GDM1 (cell line): Measurements from ENCODE around the gene HOXB5.

Source experiments
- DNase-seq: peaks from one replicate; lab custom pipeline; 2025; lab: John Stamatoyannopoulos, UW

The HOXB5 gene

DNA sequence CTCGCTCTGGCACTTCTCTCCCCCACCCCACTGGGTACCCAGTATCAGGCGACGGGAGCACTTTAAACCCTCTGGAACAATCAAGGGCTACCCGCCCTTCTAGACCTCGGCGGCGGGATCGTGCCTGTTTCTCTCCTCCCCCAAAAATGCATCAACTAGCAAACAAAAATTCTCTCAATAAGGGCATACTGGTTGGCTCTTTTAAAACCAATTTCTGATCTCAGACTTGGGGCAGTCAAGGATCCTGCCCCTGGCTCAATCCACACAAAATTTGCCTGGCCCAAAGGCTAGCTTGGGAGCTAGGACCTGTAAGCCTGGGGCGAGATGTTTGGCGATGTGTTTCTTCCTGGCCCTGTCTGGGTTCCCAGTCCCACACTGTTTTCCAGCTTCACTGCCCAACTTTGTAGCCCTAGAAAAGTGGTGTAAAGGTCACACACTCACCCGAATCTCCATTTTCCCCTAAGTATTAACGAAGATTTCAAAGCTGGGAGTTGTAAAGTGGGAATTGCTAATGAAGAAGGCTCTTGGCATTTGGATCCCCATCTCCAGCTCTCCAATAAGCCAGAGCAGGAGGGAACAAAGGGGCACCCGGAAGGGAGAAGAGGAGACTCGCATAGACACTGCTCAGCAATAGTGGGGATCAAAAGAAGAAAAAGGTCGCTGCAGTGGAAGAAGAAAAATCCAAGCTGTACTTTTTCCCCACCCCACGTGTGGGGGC lies 34.3 kb downstream of the HOXB5 start:
- no peak for DNase-seq

DNA sequence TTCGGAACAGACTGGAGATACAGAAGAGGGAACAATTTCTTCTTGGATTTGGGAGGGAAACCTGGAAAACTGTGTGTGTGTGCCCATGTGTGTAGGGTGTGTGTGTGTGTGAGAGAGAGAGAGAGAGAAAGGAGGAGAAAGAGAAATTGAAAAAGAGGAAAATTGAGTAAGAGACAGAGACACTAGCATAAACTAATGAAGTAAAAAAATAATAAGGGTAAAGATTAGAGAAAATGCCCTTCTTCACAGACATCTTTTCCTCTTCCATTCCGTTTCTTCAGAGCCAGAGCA lies 34.8 kb downstream of the HOXB5 start:
- no peak for DNase-seq

DNA sequence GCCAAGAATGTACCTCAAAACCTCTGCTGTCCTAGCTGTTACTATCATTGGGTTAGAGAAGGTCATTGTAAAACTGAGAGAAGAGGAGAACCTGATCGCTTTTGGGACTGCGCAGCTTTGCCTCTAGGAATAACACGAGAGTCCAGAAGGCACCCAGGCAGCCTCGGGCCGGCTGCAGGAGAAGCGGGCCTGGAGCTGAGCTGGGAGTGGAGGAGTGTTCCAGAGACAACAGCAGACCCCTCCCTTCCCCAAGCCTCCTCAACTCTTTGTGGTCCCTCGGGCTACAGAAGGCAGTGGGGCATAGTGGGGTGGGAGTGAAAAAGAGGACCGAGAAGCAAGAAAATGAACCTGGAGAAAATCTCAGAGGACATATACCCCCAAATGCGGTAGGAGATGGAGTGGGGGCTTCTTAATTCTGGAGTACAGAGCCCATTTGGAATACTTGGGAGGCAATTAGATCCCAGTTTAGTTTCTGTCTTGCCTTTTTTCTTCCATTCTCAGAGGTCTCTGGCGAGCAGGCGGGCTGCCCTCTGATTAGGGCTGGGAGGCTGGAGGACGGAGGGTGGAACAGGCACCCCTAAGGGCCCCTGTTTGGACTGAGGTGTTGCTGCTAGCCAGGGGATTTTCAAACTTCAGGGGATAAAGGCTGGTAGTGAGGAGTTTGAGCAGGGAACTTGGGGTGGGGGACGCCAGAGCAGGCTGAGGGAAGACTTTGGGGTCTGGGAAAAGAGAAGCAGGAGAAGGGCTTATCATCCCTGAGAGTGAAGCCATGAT lies 35.3 kb downstream of the HOXB5 start:
- no peak for DNase-seq

DNA sequence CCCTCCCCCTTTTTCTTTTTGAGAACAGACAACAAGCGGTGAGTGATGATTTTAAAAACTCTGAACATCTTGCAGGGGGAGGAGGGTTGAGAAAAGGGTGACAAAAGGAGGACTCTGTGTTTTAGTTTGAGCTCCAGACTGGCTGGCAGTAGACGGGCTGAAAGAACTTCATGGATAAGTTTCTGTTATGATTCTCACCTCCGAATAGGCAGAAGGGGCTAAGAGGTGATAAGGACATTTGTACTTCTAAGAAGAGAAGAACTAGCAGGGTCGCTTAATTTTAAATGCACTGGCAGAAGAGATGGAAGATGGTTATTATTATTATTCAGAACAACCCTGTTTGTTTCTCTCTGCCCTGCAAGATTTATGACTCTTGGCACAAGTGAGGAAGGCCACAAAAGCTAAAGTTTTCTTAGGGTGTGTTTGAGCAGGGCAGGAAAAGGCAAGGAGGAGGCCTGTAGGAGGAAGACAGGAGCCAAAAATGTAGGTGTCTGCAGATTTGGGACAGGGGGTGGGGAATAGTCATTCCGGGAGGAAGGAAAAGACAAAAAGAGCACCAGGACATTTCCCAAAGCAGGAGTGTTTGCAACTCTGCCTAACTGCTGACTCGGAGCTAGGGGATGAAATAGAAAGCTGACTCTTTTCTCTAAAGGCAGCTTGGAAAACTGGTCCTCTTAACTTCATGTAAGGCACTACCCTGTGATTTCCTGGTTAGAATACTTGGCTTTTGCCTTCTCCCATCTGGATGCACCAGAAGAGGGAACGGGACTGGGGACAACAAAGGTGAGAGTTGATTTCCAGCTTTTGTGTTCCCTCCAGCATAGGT lies 36.8 kb downstream of the HOXB5 start:
- DNase-seq, result no peak

DNA sequence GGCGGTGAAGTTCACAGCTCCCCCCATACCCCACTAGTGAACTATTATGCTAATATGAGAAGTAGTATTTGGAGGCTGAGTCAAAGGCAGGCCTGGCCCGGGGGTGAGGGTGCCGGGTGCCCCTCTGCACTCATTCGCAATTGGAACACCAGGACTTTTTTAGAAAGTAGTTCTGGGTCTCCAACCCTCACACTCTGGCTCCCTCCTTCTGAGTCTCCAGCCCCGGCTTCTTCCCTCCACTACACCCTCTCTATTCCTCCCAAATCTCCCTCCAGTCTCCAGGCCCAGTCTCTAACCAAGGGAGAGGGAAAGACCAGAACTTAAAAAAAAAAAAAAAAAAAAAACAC lies 37.4 kb downstream of the HOXB5 start:
- DNase-seq, result no peak

DNA sequence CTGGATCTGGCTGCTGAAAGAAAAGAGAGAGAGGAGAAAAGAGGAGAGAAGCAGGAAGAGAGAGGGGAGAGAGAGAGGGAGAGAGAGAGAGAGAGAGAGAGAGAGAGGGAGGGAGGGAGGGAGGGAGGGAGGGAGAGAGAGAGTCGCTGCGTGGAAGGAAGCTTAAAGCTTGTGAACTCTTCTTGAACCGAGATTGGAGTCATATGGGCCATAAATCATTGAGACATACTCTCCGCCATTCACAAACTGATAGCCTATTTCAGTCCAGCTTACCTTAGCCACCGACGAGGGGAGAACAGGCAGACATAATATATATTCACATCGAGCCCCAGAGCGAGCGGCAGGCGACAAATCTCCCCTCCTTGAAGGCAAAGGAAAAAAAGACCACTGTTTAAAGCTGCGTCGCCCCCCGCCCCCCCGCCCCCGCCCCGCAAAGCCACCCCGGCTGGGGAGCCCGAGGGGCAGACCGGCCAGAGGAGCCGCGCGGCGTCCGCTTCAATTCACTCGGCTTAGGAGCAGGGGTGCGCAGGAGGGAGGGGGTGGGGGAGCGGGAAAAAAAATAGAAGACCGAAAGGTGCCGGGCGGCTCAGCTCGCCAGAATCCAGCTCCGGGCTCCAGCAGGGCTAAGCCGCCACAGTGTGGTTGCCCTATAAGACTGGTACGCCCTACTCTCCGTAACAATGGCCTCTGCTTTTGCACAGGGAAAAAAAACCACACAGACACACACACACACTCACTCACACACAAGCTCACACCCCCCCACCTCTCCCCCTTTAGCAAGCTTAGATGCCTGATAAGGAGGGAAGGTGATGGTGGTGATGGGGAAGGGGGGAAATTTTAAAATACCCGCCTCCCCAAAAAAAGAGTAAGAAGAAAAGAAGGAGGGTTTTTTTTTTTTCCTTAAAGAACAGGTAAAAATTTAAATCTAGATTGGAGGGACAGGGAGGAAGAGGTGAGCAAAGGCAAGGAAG lies 38.0 kb downstream of the HOXB5 start:
- no peak for DNase-seq

DNA sequence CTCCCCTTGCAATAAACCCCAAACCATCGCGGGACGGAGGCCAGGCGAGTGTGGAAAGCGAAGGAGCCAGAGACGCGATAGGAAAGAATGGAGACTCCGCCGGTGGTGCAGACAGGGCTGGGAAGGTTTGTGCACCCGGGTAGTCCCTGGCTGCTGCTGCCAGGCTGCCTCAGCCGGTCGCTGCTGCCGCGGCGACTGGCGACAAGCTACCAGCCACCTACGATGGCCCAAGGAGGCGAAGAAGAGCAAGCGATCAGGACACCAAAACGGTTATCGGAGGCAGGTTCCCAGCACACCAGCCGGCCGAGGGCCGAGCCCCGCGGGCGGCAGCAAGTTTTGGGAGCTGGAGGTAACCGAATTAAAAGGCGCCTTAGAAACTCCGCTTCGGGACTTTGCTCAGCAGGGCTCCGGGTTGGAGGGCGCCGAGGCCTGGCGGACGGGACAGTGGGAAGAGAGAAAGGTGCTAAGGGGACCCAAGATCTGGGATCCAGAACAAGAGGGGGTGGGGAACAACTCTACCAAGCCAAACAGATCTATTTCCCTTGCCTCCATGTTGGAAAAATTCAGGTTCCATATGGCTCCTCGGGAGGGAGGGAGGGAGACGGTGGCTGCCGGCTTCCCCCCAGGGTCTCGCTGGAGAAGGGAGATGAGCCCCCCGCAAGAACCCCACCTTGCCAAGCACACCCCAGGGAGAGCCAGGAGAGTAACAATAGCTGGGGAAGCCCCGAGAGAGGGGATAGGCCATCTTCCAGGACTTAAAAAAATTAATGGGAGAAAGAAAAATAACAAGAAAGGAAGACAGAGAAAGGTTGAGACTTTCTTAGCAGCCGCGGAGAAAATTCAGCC lies 38.9 kb downstream of the HOXB5 start:
- no peak for DNase-seq

DNA sequence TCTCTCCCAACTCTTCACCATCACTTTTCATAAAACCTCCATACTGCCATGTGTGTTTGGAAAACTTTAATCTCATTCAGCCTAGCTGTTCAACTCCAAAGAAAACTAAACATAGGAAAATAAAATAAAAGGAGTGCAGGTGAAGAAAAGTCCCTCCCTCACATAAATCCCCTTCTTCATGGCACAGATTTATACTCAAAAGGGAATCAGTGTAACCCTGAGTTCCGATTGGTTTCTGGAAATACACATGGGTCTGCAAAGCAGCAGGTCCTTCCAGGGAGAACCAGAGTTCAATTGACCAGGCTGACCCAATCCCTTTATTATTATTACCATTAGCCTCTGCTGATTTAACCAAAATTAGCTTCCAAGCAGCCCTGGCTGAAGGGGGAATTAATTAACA lies 39.8 kb downstream of the HOXB5 start:
- no peak for DNase-seq

DNA sequence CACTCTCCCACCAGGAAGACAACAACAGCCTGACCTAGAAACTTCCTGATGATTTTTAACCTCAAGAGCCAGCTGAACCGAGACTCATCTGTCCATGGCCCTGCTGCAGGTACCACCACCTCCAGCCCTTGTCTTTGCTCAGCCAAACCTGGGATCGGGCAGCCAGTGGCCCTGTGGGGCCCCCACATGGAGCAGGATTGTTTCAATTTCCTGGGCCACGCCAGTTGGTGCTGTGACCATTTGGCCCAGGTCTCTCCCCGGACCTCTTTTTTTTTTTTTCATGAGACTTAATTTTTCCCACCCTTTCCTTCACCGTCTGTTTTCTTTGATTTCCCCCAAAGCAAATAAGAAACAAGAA lies 40.4 kb downstream of the HOXB5 start:
- no peak for DNase-seq

DNA sequence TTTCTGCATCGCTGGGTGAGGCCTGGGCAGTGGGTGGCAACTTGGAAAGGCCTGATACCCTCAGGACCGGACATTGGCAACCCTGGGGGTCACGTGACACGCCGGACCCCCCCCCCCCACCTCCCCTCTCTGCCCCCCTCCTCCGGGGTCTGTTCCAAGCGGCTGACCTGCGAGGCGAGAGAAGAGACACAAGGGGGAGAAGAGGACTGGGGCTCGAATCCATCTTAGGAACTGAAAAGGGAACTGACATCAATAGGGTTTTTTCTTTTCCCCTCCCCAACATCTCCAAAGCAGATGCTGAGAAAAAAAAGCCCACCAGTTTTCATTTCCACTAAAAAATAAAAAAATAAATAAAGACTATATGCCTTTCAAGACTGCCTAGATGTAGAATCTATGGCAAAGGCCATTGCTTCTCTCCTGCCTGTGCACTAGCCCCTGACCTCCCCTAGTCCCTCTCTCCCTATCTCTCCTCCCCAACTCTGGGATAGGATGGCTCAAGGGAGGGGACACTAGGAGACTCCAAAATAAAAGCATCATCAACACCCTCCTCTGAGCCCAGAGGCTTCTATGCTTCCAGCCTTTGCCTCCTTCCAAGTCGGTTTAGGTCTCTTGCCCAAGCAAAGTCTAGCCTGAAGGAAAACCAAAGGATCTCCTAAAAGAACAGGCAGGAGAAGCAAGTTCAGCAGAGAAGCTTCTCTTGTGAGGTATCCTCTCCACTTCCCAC lies 41.0 kb downstream of the HOXB5 start:
- DNase-seq, result no peak

DNA sequence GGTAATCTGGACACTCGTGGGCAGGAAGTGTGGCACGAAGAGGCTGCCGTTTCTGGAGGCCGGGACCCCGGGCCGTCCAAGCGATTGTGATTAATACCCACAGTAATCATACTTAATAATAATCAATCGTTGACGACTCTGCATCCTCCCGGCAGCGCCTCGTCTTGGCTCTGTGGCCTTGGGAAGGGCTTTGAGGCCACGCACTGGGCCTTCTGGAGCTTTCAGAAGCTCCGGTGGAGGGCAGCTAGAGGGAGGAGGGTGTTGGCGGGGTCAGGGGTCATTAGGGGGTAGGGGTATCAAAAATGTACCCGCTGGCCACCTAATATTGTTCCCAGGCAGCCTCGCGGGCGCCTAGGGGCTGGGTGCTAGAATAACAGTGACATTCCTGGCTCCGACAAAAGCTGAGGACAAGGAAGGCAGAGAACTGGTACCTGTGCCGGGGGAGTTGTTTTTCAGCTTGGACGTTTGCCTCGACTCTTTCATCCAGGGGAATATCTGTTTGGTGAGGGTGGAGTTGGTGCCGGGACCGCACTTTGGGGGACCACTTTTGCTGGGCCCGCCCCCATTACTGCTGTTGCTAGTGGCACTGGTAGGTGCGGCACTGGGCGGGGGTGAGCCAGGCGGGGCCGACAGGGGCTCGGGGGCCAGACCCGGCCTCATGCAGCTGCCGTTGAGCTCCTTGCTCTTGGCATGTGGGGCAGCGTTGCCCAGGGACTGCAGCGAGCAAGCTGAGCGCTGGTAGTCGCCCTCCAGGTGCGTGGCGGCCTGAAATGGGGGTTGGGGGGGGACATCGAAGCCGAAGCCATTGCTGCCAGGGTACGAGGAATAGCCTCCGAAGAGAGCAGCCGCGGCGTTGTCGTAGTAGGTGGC lies 41.7 kb downstream of the HOXB5 start:
- DNase-seq, result no peak

DNA sequence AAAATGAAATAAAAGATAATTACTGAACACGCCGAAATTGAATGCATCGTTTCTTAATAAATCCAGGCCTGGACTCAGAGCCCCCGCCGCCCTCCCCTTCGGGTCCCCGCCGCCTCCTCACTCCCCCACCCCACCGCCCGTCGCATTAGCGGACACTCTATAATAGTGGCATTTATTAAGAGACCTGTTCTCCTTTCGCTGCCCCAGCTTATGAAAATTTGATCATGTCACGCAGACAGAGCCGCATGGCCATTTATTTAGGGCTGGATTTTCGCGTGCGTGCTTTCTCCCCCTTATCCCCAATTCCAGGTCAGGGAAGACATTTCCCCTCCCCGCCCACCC lies 42.4 kb downstream of the HOXB5 start:
- DNase-seq, result no peak

DNA sequence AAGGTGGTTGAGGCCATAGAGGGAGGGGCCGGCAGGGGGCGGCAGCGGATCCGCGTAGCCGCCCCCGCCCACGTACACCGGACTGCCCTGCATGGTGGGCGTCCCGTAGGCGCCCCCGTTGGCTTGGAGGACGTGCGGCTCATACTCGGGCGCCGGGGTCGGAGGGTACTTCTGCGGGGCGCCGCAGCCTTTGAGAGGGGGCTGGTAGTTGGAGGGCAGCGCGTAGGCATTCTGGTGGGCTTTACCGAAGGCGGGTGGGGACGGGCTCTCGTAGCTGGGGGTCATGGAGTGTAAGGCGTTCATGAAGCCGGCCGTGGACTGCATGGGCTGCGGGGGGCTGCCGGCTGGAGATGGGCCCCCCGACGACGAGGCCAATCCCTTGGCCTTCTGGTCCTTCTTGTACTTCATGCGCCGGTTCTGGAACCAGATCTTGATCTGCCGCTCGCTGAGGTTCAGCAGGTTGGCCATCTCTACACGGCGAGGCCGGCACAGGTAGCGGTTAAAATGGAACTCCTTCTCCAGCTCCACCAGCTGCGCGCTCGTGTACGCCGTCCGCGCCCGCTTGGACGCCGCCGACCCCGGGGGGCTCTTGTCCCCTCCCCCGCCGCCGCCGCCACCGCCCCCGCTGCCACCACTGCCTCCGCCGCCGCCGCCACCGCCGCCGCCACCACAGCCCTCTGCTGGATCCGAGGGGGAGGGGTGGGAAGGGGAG lies 42.9 kb downstream of the HOXB5 start:
- no peak for DNase-seq

DNA sequence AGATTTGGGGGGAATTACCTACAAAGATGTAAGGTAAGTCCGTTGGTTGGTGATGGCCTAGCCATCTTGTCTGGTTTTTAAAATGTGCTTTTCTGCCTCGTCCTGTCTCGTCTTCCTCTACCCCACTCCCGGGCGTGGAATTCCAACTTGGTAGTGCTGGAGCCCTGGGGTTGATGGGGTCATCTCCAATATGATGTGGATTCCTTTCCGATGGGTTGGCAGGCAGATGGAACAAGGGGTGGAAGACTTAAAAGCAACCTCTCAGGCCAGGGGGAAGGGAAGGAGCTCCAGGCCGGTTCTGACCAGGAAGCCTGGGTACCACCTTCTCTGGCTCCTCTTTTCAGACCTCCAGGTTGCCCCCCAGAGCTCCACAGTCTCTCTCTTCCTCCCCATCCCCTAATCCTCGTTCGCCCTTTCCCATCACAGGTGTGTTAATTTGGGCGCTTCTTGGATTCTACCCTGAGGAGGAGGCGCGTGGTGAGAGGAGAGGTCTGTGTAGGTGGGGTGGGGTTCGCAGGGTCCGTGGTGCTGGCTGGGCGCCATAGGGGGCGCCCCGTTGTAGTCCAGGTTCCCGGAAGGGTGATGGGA lies 43.6 kb downstream of the HOXB5 start:
- no peak for DNase-seq

DNA sequence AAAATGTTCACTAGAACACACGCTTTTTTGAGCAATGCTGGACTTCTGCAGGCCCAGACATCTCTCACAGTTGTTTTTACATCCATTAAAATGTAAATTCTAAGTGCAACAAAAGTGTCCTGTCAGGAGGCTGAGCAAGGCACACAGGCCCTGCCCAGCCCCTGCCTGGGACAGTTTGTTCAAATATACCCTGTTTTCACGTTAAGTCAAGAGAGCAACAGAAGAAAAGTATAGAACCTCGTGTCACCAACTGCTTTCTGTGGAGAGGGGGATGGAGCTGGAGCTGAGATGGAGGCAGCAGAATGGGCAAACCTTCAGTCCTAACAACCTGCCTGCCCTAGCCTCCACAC lies 44.3 kb downstream of the HOXB5 start:
- DNase-seq, result no peak

DNA sequence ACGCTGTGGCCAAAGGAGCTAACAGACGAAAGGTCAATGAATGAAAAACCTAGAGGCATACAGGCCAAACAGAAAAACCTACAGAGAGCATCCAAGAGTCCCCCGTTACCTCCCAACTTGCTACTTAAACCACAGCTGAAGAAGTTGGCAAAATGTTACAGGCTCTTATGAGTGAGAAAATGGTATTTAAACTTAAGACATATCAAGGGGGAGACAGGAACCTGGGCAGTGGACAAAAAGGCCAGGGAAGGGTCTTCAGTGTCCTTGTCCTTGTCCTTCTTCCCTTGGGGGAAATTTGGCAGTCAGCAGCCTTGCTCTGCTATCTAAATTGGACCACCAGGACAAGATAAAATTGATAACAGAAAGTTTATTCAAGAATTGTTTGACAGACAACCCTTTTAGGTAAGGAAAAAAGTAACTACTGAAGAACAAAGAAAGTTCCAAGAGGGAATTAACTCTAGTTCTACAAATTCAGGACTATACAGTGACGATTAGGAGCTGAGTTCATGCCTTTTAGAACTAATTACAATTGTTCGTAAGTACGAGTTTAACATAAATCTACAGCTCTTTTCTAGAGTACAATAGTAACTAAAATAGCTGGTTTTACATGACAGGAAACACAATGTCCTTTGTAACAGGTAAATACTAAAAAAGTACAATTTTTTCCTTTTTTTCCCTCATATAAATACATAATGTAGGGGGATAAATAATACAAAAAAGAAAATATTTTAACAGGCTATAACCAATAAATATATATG lies 44.9 kb downstream of the HOXB5 start:
- no peak for DNase-seq

DNA sequence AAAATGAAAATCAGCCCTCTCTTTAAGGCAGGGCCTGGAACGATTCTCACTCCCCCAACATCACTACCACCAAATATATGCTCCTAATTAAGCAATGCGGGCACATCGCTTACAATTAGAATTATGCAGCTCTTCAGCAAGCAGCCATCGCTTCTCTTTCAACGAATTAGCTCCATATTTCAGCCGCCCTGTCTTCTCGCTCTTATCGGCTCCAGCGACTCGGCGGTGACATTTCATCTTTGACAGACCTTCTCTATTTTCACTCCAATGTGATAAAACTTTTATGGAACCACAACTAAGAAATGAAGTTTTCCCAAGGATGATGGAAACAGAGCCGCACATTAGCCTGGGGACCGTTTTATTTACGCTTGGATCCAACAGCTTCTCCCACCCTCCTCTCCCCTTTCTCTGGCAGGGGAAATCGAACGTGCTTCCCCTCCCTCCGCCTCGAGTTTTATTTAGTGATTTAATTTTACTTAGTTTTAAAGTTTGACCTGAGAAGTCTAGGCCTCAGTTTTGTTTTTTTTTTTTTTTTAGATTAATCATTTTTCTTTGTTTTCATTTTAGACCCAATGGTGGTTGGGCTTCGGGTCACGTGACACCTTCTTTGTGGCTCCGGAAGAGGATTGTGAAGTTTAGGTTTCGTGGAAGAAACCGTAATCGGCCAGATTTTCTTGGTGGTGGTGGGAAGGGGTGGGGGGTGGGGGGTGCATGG lies 45.6 kb downstream of the HOXB5 start:
- DNase-seq, result no peak
